Stomach (tissue), 4 donors: ENCODE data around the gene SCNN1B.
"Not testable (repeated sequence)": the region's sequence is repeated elsewhere in the genome, so short reads cannot be mapped to it uniquely, and the experiment has no call there.

ENCODE experiments used
- CTCF ChIP-seq, 7 experiments: fragments of 450-650 bp in 4 of 7; fragments of 200-600 bp in 3 of 7; sonication (generic) in 3 of 7; IDR thresholded peaks; one replicate each; pipeline ENCODE4 v1.5.1; 2016 to 2019; ENCODE audit warnings: antibody characterized with exemption in 7 of 7, control low read depth in 2 of 7, mild to moderate bottlenecking in 1 of 7
- POLR2AphosphoS5 ChIP-seq, 3 donors: sonication (generic); formaldehyde crosslinking; IDR thresholded peaks; one replicate each; pipeline ENCODE4 v1.6.1; 2016; ENCODE audit warnings: antibody characterized with exemption in 3 of 3

GRCh38 chr16:23366341-23366740, 64.2 kb downstream of the SCNN1B start:
- TF ChIP-seq POLR2AphosphoS5, CTCF (IDR thresholded peaks at IDR 0.05): not testable (repeated sequence)
